Loucy (cell line): ENCODE results near the gene NKTR.

Experiments
- CTCF ChIP-seq: fragments of 200-600 bp; sonication (generic); conservative IDR thresholded peaks from 2 replicates; pipeline ENCODE4 v1.5.1; 2014; ENCODE audit warnings: mild to moderate bottlenecking, antibody characterized with exemption, low read length
- EZH2phosphoT487 ChIP-seq: fragments of 200-600 bp; IDR thresholded peaks from 2 replicates; pipeline ENCODE4 v1.6.1; 2018; ENCODE audit warnings: antibody characterized with exemption, mild to moderate bottlenecking, moderate library complexity, borderline replicate concordance

- TF ChIP-seq CTCF (no peak), EZH2phosphoT487 (no peak)
These were observed 5.2 kb downstream of the NKTR start for GRCh38 chr3:42605546-42606173.
